CD4-positive, alpha-beta T cell (primary cell): ENCODE results near the gene TTLL9. TPM values are rescaled to one million over a fixed set of nuclear protein-coding genes. Genes with fewer than 3 reads are reported as not detected.

Experiments
- ATAC-seq: fragments of 200-7000 bp; cut with Tn5 transposase; one replicate; pipeline ENCODE4 v1.10.0; 2022; ENCODE audit warnings: mild to moderate bottlenecking; ENCODE audit not compliant: poor library complexity
- CTCF ChIA-PET: fragments of 350-600 bp; sonication (Branson Sonifier 250); formaldehyde crosslinking; loops from one replicate; lab custom pipeline; 2021; ENCODE audit warnings: antibody characterized with exemption, inconsistent platforms; lab: Charles Lee
- POLR2A ChIA-PET: fragments of 350-600 bp; sonication (Branson Sonifier 250); formaldehyde crosslinking; loops from one replicate; lab custom pipeline; 2021; ENCODE audit warnings: antibody characterized with exemption, inconsistent platforms; lab: Charles Lee
- DNase-seq, 14 experiments: peaks; one replicate each; pipeline ENCODE4 v3.0.0-alpha.2; 2013 to 2020; ENCODE audit warnings: mixed read lengths in 2 of 14
- H3K27ac ChIP-seq, 2 donors: one replicate each; pipeline versions ENCODE4 v1.5.1 to v1.7.0; 2013; ENCODE audit warnings: low read length in 2 of 2, low read depth in 1 of 2, mild to moderate bottlenecking in 1 of 2
- H3K27me3 ChIP-seq, 2 experiments: 1 replicate in 1 of 2; 2 replicates in 1 of 2; pipeline versions ENCODE4 v1.6.1 to v1.7.0; 2013; ENCODE audit warnings: low read length in 2 of 2, control low read depth in 1 of 2, mild to moderate bottlenecking in 1 of 2, moderate library complexity in 1 of 2; ENCODE audit not compliant: insufficient read depth in 2 of 2, control insufficient read depth in 1 of 2
- H3K36me3 ChIP-seq: one replicate; pipeline ENCODE4 v1.6.1; 2013; ENCODE audit warnings: low read length, control low read depth; ENCODE audit not compliant: insufficient read depth
- H3K4me1 ChIP-seq: one replicate; pipeline ENCODE4 v1.6.1; 2013; ENCODE audit warnings: low read length, control low read depth; ENCODE audit not compliant: insufficient read depth
- H3K4me3 ChIP-seq: one replicate; pipeline ENCODE4 v1.5.1; 2013; ENCODE audit warnings: mild to moderate bottlenecking, low read length, moderate library complexity
- H3K9me3 ChIP-seq, 2 experiments: 1 replicate in 1 of 2; 2 replicates in 1 of 2; pipeline versions ENCODE4 v1.6.1 to v1.7.0; 2013; ENCODE audit warnings: low read length in 2 of 2, mild to moderate bottlenecking in 2 of 2, control low read depth in 1 of 2, moderate library complexity in 1 of 2; ENCODE audit not compliant: control insufficient read depth in 1 of 2, insufficient read depth in 1 of 2
- H3K27ac Mint-ChIP-seq: one replicate; pipeline ENCODE4 v1.8.0; 2020; ENCODE audit warnings: mixed read lengths
- H3K27me3 Mint-ChIP-seq: one replicate; pipeline ENCODE4 v1.8.0; 2021; ENCODE audit warnings: mixed read lengths
- H3K36me3 Mint-ChIP-seq: one replicate; pipeline ENCODE4 v1.8.0; 2021; ENCODE audit warnings: low read depth, mixed read lengths
- H3K4me1 Mint-ChIP-seq: one replicate; pipeline ENCODE4 v1.8.0; 2021; ENCODE audit warnings: low read depth, mixed read lengths
- H3K4me3 Mint-ChIP-seq: one replicate; pipeline ENCODE4 v1.8.0; 2020; ENCODE audit warnings: mild to moderate bottlenecking, mixed read lengths
- H3K9me3 Mint-ChIP-seq: one replicate; pipeline ENCODE4 v1.8.0; 2020; ENCODE audit warnings: mixed read lengths
- intact Hi-C, 2 experiments: fragments of 100-400 bp; cut with DNase I in 1 of 2; cut with micrococcal nuclease in 1 of 2; formaldehyde crosslinking; loops; one replicate each; pipeline versions ENCODE4 v1.15.1 to v1.9.0; 2023 to 2025; cut with DNase I, micrococcal nuclease
- total RNA-seq, 174 experiments: library from RNA in 2 of 174; stranded (reverse) in 2 of 174; gene quantifications; one replicate each; pipeline ENCODE4 v1.2.3 and lab custom pipeline; 2021 to 2026
- TF ChIP-seq, protein P1 (sequence below): fragments of 200-600 bp; IDR thresholded peaks from one replicate; pipeline ENCODE4 v1.8.0; 2022; ENCODE audit warnings: antibody characterized with exemption, mild to moderate bottlenecking

The TTLL9 gene
- total RNA-seq, 2 experiments from 2014 or later = not detected

DNA sequence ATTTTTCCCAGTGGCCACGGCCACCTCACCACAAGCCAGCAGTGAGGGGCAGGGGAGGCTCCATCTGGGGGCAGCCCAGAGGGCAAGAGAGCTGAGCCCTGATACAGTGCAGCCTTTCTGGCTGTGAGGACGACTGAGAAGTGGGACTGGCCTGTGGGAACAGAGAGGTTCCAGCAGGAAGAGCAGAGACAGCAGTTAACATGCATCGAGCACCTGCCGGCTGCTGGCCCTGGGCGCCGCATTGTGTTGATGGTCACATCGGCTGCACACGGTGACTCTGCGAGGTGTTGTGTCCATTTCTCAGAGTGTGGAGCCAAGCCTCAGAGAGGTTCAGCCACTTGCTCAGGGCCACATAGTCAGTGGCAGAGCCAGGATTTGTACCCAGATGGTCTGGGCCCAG is 34.9 kb upstream of the TTLL9 start:
- Histone ChIP-seq H3K4me1 (peaks cover 12% of the 10 kb centered on the region), H3K36me3 (no peaks in the 10 kb centered on the region), H3K27me3 (no peaks in the 10 kb centered on the region), H3K27ac (no peak overlapping the region), H3K9me3 (no peaks in the 10 kb centered on the region), H3K4me3 (no peak overlapping the region)
- Mint-ChIP-seq H3K27ac (no peak overlapping the region), H3K36me3 (no peaks in the 10 kb centered on the region), H3K27me3 (no peaks in the 10 kb centered on the region), H3K4me1 (no peaks in the 10 kb centered on the region), H3K9me3 (no peaks in the 10 kb centered on the region), H3K4me3 (no peak overlapping the region)
- intact Hi-C loops = no loop called here
- TF ChIP-seq, protein P1, sequence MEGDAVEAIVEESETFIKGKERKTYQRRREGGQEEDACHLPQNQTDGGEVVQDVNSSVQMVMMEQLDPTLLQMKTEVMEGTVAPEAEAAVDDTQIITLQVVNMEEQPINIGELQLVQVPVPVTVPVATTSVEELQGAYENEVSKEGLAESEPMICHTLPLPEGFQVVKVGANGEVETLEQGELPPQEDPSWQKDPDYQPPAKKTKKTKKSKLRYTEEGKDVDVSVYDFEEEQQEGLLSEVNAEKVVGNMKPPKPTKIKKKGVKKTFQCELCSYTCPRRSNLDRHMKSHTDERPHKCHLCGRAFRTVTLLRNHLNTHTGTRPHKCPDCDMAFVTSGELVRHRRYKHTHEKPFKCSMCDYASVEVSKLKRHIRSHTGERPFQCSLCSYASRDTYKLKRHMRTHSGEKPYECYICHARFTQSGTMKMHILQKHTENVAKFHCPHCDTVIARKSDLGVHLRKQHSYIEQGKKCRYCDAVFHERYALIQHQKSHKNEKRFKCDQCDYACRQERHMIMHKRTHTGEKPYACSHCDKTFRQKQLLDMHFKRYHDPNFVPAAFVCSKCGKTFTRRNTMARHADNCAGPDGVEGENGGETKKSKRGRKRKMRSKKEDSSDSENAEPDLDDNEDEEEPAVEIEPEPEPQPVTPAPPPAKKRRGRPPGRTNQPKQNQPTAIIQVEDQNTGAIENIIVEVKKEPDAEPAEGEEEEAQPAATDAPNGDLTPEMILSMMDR = no peak
- no peak for ATAC-seq
- ChIA-PET CTCF (no interaction called here), POLR2A (no interaction called here)
- no peak for DNase-seq

DNA sequence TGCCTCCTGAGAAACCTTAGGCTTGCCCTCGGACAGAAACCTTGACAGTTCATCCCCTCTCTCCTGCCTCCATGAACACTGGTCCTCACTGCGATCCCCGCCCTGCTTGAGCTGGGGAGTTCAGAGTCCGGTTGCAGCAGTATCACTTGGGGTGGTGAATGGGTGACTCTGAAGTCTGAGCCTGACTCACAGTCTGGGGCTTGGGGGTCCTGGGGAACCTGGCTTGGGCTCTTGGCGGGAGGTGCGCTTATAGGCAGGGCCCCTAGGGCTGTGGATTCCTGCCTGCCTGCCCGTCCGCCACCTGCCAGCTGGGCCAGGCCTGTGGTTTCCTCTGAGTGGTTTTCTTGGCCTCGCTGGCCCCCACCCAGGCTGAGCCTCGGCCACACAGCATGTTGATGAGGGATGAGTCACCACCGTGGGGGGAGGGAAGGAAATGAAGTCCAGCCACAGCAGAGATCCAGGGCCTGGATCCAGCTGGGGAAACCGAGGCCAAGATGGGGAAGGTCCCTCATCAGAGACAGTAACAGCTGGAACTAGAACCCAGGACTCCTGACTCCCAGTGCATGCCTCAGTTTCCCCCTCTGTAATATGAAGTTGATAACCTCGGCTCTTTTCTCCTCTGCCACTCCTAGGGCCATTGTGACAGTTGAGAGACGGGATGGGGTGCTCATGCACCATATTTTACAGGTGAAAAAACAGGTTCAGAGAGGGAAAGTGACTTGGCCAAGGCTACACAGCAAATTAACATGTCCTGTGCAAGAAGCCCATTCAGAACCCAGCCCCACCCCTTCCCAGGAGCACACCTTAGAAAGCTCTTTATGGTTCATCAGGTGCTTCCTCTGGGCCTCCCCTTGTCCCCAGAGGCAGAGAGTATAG is 34.2 kb upstream of the TTLL9 start:
- Mint-ChIP-seq H3K27me3 (no peaks in the 10 kb centered on the region), H3K4me3 (no peak overlapping the region), H3K9me3 (no peaks in the 10 kb centered on the region), H3K27ac (no peak overlapping the region), H3K4me1 (no peaks in the 10 kb centered on the region), H3K36me3 (no peaks in the 10 kb centered on the region)
- POLR2A ChIA-PET = no interaction called here
- Histone ChIP-seq H3K36me3 (no peaks in the 10 kb centered on the region), H3K4me3 (no peak overlapping the region), H3K27ac (no peak overlapping the region), H3K27me3 (no peaks in the 10 kb centered on the region), H3K9me3 (no peaks in the 10 kb centered on the region), H3K4me1 (peaks cover 12% of the 10 kb centered on the region)
- ATAC-seq = no peak
- intact Hi-C loops = no loop called here
- CTCF ChIA-PET = no interaction called here
- TF ChIP-seq, protein P1 = no peak
- peak in 6 of 14 experiments; percentile 7 to 64 (median 26) for DNase-seq

DNA sequence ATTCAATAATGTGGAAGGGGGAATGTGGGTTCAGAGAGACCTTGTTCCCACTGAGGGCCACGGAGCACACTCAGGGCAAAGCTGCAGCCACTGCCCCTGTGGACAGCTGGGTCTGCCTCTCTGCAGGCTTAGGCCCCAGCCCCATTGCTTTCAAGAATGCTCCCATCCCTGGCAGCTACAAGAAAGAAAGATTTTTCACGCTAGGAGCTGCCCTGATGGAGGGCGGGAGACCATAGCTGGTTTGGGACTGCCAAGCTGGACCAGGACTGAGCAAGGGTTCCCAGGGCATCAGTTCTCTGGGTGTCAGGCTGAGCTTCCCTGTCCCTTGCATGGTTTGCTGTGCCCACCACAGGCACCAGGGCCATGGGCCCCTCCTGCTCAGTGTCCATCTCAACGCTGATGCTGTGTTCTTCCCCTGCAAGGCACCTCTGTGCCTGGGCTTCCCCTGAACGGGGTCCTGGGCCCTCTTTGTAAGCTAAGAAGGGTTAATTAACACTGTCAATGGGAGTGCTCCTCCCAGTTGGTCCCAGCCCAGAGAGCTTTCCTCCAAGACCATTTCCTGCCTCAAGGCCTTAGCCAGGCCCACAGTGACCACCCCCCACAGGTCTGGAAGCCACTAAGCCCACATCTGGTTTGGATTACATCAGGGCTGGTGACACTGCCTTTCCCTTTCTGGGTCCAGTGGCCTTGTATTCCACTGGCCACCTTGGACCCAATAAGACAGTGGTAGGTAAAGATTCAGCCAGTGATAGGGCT is 33.4 kb upstream of the TTLL9 start:
- CTCF ChIA-PET = no interaction called here
- no peaks in the 10 kb centered on the region for H3K9me3 Mint-ChIP-seq
- H3K27me3 ChIP-seq = no peaks in the 10 kb centered on the region
- no peaks in the 10 kb centered on the region for H3K4me1 Mint-ChIP-seq
- no peak overlapping the region for H3K4me3 Mint-ChIP-seq
- ATAC-seq (no peak), DNase-seq (no peak)
- H3K9me3 ChIP-seq = no peaks in the 10 kb centered on the region
- H3K4me1 ChIP-seq = peaks cover 12% of the 10 kb centered on the region
- POLR2A ChIA-PET = no interaction called here
- no peak overlapping the region for H3K27ac ChIP-seq
- H3K27ac Mint-ChIP-seq = no peak overlapping the region
- intact Hi-C loops = no loop called here
- H3K36me3 Mint-ChIP-seq = no peaks in the 10 kb centered on the region
- no peak overlapping the region for H3K4me3 ChIP-seq
- no peaks in the 10 kb centered on the region for H3K27me3 Mint-ChIP-seq
- H3K36me3 ChIP-seq = no peaks in the 10 kb centered on the region
- TF ChIP-seq, protein P1 = no peak
